Muscle of arm (tissue), 12 donors: ENCODE measurements around the gene FAM217B. TPM values are rescaled to one million over a fixed set of nuclear protein-coding genes. Genes with fewer than 3 reads are reported as not detected.
A peak's percentile ranks its signal among the peaks of the same experiment; 100 is the strongest.

Experiments
- DNase-seq: peaks from one replicate; pipeline ENCODE4 v3.0.0-alpha.2; 2013
- polyA plus RNA-seq, 12 donors: library from polyadenylated mRNA; unstranded; fragments of 120-200 nt; gene quantifications; one replicate each; pipeline ENCODE4 v1.2.1, GENCODE V29; 2013; ENCODE audit not compliant: insufficient read length in 12 of 12

The FAM217B gene
- polyA plus RNA-seq, 12 donors, result 20.9 to 111 (median 27.0) TPM

DNA sequence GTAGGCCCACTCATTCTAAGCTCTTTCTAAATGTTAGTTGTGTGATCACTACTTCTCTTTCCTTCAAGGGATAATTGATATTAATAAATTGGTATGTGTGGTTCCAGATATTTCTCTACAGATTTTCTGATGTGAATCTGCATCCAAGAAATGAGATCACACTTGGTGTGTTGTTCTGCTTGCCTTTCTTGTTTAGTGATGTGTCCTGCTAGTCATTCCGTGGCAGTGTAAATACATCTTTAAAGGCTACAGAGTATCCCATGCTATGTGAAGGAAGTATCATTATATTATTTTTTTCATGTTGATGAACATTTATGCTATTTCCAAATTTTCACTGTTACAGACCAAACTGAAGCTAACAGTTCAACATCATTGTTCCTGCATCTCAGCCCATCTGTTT, 31.2 kb downstream of the FAM217B start:
- DNase-seq, result no peak

- DNase-seq, result no peak
Measured at GRCh38 chr20:59972037-59972801, 32.0 kb downstream of the FAM217B start.

DNA sequence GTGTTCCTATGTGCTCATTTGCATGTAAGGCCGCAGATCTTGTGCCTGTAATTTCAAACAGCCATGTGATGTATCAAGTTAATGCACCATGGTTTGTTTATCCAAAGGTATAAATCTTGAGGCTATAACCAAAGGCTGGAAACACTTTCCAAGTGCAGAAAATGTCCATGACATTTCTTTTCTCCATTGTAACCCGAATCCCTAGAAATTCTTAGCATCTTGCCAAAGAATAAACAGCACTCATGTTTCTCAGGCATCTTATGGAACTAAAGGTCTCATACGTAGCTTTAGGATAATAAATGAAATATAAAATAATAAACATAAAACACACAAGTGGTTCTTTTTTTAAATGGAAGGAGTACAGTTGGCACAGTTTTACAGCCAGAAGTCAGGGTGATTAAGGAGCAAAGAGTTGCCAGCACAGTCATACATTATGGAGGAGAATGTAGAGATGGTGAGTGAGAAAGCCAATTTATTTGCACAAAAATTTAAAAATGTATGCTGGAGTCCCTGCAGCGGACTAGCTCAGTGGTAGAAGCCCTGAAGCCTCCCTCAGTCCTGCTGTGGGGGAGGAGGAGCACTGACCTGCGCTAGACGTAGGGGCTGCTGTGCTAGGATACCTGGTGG, 36.1 kb downstream of the FAM217B start:
- no peak for DNase-seq

DNA sequence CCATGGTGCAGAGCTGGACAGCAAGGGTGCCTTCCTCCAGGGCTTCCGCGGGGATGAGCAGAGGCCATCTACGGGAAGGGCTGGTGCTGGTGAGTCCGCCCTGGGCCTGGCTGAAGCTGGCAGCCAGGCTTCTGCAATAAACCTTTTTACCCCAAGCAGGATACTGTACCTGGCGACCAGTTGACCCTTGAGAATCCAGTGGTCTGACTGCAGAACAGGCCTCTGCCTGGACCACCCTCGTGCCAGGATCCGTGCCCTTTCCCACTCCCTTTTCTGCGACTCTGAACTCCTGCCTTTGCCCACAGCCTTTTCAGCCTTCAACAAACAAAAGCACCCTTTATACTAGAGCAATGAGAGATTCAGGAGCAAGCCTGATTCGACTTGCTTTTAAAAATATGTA, 36.9 kb downstream of the FAM217B start:
- no peak for DNase-seq

- no peak for DNase-seq
Measured at GRCh38 chr20:59983076-59983475, 42.9 kb downstream of the FAM217B start.

- no peak for DNase-seq
Measured at GRCh38 chr20:59984541-59984940, 44.4 kb downstream of the FAM217B start.

GRCh38 chr20:59985164-59985563, 45.0 kb downstream of the FAM217B start:
- no peak for DNase-seq

GRCh38 chr20:59985864-59986263, 45.7 kb downstream of the FAM217B start:
- no peak for DNase-seq

DNA sequence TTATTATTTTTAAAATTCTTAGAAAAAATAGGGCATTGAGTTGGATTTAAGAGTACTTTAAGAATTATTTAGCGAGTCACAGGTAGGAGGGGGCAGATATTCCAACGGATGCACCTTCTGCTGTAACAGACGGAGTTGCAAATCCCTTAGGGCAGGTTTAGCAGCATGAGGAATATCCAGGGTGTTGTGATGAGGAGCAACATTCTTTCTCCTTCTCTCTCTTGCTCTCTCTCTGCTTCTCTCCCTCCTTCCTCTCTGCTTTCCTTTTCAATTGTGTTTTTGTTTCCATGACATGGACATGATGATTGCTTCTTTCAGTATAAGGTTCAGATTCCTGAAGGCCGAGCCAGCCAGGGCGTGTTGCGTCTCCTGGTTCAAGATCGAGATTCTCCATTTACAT, 46.9 kb downstream of the FAM217B start:
- DNase-seq, result no peak

DNA sequence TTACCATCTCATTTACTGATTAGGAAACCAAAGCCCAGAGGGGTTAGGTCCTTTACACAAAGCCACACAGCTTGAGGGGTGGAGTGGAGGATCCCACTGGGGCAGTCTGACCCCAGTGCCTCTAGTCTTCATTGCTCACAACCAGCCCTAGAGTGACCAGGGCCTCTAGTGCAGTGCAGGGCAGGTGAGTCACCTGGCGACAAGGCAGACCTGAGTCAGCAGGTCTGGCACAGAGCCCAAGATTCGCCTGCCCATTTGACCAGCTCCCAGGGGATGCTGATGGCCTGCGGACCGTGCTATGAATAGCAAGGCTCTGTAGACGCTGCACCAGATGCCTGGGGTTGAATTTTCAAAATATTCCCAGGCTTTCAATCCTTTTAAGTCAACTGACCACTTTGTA, 48.0 kb downstream of the FAM217B start:
- DNase-seq, result no peak

DNA sequence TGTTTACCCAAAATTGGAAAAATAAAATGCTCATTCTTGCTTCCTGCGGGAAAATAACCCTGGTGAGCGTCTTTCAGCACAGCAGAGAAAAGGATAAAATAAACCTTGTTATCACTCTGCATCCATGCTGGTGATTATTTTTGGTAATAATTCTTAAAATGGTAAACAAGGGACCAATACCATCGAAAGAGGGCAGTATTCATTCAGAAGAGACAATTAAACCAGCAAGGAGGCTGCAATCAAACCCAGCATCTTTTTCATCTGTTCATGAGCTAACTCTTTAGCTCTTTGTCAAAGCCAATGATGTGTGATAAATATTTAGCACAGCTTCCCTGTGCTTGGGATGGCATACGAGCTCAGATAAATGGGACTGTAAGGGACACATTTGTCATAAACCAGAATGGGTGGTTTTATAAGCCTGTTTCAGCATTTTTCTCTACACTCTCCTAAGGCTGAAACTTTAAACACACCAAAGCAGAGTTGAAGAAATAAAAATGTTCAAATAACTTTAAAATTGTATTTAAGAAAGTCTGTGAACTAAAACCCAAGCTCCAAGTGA, 52.4 kb downstream of the FAM217B start:
- DNase-seq, result no peak

DNA sequence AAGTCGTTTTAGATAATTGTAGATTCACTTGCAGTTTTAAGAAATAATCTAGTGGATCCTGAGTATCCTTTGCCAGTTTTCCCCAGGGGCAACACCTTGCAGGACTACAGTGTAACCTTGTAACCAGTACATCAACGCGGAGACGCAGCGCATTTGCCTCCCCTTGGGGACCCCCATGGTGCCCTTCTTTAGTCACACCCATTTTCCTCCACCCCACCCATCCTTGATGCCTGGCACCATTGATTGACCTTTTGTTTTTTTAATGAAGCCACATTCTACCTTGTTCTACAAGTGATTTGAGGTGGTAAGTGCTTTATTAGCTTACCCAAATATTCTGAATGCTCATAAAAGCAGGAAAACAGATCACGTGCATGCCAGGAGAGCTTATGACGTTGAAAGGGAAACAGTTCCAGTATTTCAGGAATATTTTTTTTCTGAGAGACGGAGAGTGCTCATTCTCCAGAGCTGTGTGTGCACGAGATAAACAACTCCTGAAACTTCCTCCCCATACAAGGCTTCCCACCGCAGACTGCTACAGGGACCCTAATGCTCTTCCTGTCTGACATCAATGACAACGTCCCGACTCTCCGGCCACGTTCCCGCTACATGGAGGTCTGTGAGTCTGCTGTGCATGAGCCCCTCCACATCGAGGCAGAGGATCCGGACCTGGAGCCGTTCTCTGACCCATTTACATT, 53.7 kb downstream of the FAM217B start:
- DNase-seq, result no peak

GRCh38 chr20:59994697-59995122, 54.5 kb downstream of the FAM217B start:
- peak; percentile 38 for DNase-seq

GRCh38 chr20:59996108-59996507, 55.9 kb downstream of the FAM217B start:
- DNase-seq, result no peak

DNA sequence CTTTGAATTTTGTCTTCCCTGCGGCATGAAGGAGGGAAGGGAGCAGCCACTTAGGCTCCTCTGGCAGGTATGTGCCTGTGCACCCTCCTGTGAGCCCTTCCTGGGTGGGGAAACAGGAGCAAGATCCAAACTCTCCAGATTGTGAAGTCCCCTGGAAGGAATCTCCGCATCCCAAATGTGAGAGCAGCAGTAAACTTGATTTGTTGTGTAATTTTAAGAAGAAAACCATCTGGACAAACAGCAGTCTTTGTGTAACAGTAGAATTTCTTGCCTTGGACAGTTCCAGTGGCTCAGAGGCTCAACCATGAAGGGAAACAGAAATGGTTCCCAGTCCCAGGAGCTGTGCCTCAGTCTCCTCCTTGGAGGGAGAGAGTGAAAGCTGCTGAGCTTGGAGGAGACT, 57.7 kb downstream of the FAM217B start:
- no peak for DNase-seq

Other genes starting within 250 kb of the FAM217B start
- 1 to 10 TPM in 11 of 12 donors, not detected in 1; 2.1 to 7.3 (median 3.2) TPM for gene SYCP2, start 6.8 kb upstream of the FAM217B start, polyA plus RNA-seq
- 1 to 10 TPM in 11 of 12 donors, not detected in 1; 3.5 to 7.5 (median 5.1) TPM for gene PPP1R3D, start 84 bp upstream of the FAM217B start, polyA plus RNA-seq
- gene CDH26, start 18.0 kb downstream of the FAM217B start, polyA plus RNA-seq, result 1 to 10 TPM in 3 of 12 donors, under 1 TPM in 7, not detected in 2; 0.20 to 1.6 (median 0.92) TPM